HG03521 (cell line): ENCODE data around the gene SLK.

Source experiments
- ATAC-seq: cut with Tn5 transposase; IDR thresholded peaks from one replicate; pipeline ENCODE4 v1.9.1; 2021; ENCODE audit warnings: mild to moderate bottlenecking, moderate library complexity; ENCODE audit not compliant: unreplicated experiment

SLK gene

GRCh38 chr10:103985726-103986125, 18.8 kb downstream of the SLK start:
- ATAC-seq: no peak

GRCh38 chr10:103986360-103986759, 19.4 kb downstream of the SLK start:
- no peak for ATAC-seq

DNA sequence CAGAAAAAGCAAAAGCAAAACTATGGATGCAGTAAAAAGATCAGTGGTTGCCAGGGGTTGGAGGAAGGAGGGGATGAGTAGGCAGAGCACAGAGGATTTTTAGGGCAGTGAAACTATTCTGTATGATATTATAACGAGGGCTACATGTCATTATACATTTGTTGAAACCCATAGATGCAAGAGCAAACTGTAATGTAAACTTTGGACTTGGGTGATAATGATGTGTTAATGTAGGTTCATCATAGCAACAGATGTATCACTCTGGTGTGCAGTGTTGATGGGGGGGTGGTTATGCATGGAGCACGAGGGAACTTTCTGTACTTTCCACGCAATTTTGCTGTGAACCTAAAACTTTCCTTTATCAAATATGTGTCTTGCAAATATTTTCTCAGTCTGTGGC, 23.2 kb downstream of the SLK start:
- ATAC-seq: no peak

DNA sequence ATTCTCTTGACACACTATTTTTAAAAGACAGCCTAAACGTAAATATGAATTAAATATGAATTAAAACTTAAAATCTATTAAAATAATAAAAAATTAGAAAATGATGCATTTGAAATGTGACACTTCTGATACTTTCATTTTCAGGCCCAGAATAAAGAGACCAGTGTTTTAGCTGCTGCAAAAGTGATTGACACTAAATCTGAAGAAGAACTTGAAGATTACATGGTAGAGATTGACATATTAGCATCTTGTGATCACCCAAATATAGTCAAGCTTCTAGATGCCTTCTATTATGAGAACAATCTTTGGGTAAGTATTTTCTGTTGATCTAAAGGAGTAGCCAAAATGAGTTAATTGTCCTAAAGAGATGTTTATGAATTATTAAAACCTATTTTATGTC, 23.6 kb downstream of the SLK start:
- ATAC-seq: no peak

- no peak for ATAC-seq
Measured at GRCh38 chr10:103991393-103992128, 24.6 kb downstream of the SLK start.

GRCh38 chr10:103995134-103995533, 28.2 kb downstream of the SLK start:
- no peak for ATAC-seq

DNA sequence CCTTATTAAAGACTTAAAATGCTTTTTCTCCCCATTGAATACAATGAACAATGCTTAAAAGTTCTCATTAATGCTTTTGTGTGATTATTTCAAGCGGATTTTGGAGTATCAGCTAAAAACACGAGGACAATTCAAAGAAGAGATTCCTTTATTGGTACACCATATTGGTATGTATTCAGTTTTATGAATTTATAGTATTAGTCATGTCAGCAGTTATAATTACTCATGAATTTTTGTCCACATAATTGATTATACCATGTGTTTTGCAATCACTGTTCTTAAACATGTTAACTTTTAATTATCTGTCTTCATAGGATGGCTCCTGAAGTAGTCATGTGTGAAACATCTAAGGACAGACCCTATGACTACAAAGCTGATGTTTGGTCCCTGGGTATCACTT, 31.9 kb downstream of the SLK start:
- no peak for ATAC-seq

GRCh38 chr10:104002911-104003310, 36.0 kb downstream of the SLK start:
- ATAC-seq: no peak

- ATAC-seq: no peak
Measured at GRCh38 chr10:104005172-104005863, 38.4 kb downstream of the SLK start.

GRCh38 chr10:104011904-104012303, 45.0 kb downstream of the SLK start:
- ATAC-seq: no peak

DNA sequence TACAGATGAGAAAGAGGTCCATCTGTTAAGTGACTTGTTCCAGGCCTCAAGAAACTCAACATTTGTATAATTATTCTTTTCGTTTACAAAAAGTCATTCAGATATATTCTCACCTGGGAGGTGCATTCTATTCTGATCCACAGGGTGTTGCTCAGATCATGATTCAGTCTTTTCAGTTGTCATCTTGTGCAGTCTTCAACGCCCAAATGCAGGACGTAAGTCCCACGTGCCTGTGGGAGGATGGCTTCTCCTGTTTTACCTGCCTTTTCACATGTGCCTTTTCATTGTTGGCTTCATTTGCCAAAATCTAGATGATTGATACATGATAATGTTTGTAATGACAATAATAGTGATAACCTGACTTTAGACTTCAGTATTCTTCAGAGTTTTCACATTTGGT, 46.5 kb downstream of the SLK start:
- no peak for ATAC-seq

GRCh38 chr10:104014176-104014575, 47.2 kb downstream of the SLK start:
- ATAC-seq: no peak

DNA sequence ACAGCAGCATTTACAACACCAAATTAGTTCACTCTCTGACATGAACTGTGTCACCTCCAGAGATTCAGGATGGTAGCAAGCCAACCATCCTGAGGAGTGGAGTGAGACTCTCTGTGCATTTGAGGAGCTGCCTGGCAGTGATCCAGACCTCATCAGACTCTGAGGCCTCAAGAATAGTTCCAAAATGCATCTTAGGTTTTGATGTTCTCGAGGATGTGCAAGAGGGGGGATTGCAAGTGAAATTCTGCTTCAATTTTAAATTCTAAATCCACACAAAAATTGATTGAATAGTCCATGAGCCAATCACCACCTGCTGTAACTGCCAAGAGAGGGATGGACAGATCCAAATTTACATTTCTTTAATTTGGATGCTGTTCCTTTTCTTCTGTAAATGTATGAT, 49.7 kb downstream of the SLK start:
- no peak for ATAC-seq

DNA sequence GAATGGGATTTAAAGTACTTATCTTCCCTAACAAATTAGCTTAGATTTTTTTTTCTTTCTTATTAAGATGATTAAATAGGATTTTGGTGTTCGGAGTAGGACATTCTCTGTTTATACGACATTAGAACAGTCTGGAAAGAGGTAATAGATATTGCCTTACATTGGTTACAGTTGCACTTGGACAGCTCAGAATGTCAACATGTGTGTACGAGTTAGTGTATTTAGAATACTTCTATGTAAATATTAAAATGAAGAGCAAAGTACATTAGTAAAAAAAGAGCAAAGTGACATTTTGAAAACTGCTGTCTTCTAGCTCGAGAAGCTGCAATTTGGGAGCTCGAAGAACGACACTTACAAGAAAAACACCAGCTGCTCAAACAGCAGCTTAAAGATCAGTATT, 51.5 kb downstream of the SLK start:
- ATAC-seq: no peak

- no peak for ATAC-seq
Measured at GRCh38 chr10:104020020-104020419, 53.1 kb downstream of the SLK start.

- no peak for ATAC-seq
Measured at GRCh38 chr10:104021246-104021645, 54.3 kb downstream of the SLK start.

DNA sequence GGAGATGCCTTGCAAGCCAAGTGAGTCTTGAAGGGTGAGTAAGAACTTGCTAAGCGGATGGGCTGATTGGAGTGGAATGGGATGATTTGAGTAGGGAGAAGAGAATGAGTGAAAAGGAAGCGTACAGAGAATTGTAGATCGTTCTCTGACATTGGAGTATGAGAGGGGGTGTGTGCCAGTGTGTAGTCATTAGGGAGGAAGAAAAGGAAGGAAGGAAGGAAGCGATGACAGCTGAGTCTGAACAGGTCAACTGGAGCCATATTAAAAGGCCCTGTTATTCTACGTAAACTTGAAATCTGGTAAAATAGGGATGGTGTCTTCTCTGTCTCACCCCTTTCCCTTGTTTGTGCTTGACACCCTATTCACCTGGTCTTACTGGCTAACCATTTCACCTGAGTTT, 55.1 kb downstream of the SLK start:
- no peak for ATAC-seq

- no peak for ATAC-seq
Measured at GRCh38 chr10:104025524-104025923, 58.6 kb downstream of the SLK start.

DNA sequence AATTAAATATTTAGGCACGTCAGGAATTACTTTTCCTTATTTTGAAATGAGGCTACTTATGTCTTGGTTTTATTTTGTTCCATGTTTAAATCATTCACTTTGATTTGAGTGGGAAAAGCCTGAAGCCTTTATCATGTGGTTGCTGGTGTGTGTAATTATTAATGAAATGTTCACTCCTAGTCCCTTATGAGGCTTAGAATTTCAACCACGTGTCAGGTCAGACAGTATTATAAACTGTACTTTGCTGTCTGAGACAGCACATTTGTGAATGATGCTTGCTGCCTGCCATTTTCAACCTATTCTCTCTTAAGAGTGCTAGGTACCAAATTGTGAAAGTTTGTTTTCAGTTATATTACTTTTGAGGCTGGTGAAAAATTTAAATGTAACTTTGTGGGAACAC, 59.8 kb downstream of the SLK start:
- no peak for ATAC-seq

GRCh38 chr10:104028146-104028545, 61.2 kb downstream of the SLK start:
- ATAC-seq: no peak

DNA sequence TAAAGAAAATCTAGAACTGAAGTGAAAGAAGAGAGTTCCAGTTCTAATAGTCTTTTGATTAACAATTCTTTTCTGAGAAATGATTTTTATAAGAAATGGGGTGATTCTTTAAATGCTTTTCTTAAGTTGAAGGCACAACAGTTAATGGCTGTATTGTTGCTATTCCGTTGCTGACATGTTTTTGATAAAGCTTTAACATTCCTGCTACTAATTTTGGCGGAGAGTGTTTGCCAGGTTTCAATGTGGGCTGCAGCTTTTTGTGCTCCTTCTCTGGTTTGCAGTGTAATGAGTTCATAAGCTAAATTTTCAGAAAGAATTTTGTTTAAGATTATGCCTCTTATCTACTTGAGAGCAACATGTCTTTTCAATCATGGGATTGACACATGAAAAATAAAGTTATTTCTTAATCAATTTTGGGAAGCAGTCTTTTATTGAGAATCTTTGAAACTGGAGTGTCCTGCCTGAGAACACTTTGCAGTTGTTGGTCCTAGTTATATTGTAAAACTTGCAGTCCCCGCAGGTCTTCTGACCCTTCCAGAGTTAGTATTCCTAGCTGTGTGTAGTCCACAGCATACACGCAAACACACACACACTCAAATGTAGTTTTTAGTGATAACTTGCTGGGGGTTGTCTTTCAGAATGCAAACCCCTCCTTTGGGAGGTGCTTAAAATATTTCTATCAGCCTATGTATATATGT, 62.0 kb downstream of the SLK start:
- no peak for ATAC-seq

- no peak for ATAC-seq
Measured at GRCh38 chr10:104029521-104029860, 62.6 kb downstream of the SLK start.
